NCI-H1092 (cell line): ENCODE results near the gene ALX4.

ENCODE experiments used
- DNase-seq: peaks from one replicate; lab custom pipeline; 2025; lab: John Stamatoyannopoulos, UW

The ALX4 gene

DNA sequence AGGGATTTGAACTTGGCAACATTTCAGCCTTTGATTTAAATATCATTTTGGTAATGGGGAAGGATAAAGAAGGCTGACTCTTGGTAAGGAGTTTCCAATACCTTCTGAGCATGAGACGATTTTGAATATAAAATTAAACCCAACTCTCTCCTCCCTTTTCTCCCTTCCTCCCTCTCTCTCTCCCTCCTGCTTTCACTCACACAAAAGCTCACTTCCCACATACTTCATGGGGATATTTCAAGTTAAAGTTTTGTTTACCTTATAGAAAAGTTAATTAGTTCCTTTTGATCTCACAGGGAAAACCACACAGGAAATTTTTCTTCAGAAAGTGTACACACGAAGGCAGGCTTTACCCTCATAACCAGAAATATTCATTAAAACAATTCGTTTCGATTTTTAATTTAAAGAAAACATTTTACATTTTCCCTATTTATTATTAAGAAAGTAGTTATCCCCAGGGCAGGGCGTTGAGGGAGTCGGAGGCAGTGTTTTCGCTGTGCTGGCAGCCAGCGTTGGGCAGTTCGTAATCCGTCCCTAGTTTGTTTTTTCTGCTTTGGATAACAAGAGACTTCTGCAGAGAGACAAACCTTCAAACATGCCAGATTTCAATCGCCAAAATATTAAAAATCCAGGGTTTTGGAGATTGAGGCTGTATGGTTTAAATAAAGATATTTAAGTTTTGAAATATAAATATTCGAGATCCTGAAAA lies 25.3 kb upstream of the ALX4 start:
- no peak for DNase-seq

DNA sequence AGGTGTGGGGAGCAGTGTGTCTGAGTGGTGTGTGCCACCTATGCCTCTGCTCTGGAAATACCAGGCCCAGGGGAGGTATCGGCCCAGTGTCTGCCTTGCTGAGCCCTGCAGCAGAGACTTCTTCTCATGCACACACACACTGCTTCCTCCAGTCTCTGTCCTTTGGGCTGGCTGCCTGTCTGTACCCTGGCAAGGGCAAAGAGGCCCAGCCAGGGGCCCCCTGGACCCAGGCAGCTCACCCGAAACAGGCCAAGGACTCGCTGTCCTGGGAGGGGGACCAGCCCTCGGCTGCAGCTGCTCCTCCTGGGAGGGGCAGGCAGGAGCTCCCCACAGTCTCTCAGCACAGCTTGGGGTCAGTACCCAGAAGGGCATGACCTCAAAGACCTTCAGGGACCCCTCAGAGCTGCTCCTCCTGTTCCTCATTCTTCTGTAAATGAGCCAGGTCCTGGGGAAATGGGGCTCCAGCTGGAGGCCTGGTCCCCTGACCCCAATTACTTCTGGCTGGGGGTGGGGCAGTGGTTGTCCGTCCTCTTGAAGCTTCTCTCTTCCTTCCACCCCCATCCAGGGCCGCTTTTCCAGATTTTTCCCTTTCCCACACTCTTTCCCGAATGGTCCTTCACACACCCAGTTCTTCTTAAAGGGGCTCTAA lies 24.5 kb upstream of the ALX4 start:
- no peak for DNase-seq

DNA sequence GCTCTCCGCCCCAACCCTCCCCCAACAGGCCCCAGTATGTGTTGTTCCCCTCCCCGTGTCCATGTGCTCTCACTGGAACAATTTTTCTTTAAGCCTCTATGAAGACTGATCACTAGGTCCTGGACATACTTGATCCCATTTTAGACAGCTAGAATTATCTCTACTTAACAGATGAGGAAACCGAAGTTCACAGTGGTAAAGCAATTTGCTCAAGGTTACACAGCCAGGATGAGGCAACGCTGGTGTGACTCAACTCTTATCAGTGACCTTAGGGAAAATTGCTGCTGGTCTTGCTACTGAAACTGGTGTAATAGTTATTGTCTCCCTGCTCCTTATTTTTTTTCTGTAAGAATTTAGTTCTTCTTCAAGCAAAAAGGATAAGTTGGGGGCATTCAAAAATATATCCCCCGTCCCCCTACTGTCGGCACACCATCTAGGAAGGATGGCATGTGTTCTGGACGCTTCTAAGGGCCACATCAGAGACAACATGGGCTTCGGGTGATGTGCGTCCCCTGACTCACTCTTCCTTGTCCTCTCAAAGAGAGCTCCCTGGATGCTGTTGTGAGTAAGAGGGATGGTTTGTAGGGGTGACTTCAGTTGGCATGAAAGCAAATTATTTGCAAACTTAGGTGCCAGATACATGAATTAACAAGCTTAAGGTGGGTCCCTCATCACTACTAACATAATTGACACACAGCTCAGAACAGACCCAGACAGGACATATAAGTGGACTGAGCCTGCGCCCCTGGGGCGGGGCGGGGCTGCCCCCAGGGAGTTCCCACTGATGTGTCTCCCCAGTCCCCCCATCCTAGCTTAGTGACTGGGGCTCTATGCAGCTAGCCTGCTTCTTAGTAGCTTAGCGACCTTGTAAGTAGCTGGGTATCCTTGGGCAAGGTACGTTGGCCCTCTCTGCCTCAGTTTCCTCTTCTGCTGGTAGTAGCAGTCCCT lies 23.6 kb upstream of the ALX4 start:
- DNase-seq: no peak

DNA sequence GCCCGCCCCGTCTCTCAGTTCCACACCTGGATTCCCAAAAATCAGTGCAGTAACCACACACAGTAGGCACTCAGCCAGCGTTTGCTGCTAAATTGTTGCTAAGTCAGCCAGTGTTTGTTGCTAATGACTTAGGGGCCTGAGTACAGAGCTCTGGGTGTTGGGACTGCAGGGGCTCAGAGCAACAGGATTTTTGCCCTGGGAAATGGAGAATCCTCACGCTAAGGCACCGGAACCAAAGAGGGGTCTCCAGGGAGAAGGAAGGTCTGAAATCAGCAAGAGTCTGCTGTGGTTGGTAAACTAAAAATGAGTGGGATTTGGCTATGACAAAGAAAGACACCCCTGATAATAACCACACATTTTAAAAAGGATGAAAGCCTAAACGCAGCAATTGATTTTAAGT lies 22.7 kb upstream of the ALX4 start:
- DNase-seq: no peak

DNA sequence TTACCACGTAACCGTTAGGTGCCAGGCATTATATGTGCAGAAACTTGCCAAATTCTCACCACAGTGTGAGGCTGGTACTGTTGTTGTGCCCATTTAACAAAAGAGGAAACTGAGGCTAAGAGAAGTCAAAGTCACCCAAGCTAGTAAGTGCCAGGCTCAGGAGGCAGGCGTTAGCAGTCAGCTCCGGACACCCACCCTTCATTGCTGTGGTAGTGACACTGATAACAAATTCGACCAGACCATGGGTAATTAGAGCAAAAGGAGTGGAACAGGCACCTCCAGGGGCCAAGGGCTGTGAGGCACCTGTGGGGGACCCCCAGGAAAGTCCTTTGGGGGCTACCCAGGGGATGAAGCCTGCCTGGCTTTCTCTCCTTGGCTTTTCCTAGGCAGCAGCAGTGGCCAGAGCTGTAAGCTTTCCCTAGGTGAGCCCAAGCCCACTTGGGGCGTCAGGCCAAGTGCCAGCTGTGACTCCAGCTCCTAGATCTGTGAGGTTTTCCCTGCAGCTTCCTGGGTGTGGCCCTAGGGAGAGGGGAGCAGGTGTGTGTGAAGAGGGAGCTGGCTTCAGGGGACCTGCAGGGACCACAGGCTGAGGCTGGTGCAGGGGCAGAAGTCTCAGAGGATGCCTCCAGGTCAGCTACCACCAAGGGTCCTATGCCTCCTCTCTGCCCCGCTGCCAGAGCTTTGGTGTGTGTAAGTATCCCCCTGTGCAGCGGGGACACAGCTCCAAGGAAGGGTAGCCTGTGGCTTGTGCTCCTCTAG lies 19.7 kb upstream of the ALX4 start:
- DNase-seq: peak; percentile 29

DNA sequence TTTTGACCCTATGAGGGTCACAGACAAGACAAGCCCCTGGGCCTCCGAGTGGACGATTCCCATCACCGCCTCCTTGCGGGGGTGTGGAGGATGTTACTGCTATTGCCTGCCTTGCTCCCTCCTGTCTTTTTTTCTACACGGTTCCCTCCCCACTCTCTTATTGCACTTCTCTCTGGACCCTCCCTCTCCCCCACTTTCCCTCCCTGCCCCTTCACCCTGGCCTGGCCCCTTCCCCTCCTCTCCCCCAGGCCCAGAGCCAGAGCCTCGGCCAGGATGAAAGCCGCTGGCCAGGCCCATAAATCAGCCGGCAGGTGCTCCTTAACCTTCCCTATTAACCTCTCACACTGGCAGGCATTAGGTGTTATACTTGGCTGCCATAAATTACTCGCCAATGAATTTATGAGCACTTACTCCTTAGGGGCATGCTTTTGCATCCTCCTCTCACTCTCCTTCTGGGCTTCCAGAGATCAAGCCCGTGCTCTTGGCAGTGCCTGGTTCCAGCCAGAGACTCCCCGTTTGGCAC lies 18.3 kb upstream of the ALX4 start:
- no peak for DNase-seq

DNA sequence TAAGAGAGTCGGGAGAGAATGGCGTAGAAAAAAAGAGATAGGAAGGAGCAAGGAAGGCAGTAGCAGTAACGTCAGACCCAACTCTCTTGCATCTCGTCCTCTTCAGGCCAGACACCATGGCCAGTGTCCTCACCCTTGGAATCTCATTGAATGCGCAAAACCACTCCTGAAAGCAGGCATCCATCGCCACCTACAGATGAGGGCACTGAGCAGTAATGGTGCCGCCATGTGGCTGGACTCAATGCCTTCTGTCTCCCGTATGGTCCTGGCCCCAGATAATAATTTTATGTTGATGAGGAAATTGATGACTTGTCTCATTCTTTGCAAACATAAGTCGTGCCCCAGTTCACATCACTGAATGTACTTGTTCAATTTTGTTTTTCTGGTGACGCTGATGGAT lies 17.8 kb upstream of the ALX4 start:
- no peak for DNase-seq

DNA sequence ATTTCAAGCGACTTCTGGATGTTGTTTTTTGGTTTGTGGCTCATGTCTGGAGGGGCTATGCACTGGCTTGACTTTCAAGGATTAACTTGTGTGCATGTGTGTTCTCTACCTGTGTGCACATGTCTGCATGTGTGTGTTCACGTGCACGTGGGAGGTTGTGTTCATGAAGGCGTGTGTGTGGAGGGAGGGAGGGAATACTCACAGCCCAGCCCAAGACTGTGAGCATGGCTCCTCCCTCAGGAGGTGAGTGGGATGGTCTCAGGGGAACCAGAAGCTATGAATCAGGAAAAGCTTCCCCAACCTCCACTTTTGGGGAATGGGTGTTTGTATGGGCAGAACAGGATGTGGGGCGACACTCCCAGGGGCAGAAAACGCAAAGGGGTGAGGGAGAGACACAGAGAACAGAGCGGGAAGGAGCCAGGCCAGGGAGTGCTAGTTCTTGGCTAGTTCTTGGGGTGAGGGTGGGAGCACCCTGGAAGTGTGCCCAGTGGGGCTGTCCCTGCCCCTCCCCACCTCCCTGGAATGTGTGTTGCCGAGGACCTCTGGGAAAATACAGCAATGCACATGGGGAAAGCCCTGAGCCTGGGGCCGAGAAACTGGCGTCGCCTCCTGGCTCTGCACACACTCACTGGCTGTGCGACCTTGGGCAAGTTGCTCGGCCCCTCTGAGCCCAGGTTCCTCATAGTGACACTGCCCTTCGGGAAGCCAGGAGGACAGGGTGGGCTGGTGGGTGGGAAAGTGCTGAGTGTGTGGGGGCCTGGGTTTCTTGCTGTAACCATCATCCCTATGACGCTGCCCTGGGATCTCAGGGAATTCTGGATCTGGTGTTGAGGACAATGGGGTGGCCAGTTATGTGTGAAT lies 16.9 kb upstream of the ALX4 start:
- no peak for DNase-seq

DNA sequence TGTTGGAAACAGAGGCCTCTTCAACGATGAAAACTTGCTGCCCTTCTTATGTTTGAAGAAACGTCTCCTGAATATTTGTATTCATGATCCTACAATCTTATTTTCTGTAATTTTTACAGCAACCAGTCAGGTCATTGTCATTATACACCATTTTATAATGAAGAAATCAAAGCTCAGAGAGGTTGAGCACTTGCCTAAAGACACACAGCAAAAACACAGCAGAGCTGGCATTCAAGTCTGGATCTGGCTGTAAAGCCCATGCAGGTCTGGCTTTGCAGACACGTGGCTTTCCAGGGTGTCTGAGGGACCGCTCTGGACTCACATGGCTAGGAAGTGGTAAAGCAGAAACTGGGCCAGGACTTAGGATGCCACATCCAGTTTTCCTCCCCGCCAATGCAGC lies 15.8 kb upstream of the ALX4 start:
- DNase-seq: no peak

DNA sequence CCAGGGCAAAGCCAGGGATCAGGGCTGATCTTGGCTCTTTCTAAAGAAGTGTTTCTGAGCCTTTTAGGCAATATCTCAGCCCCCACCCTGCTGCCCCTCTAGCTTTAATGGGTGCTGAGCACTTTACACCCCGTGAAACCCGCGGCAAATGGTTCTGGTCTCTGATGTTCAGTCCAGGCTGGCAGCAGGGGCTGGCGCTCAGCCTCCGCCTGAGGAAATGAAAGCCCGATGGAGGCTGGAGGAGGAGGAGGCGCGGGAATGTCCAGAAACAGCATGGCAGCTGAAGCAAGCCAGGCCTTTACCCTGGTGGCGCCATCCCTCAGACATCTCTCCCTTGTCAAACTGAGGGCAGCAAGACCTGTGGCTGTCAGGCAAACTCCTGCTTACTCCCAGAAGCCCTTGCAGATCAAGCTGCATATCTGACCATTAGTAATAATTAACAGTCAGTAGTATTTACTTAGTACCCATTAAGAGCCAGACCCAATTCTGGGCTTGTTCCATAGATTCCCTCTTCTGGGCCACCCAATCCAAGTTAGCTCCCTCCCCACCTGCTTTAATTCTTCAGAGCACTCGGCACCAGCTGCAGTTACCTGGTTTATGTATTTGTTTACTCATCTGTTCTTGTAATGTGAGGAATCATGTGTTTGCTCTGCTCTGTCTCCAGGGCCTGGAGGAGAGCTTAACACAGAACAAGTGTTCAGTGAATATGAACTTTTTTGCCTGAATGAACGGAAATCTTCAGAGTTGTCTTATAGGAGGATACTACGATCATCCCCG lies 15.0 kb upstream of the ALX4 start:
- DNase-seq: peak; percentile 16

DNA sequence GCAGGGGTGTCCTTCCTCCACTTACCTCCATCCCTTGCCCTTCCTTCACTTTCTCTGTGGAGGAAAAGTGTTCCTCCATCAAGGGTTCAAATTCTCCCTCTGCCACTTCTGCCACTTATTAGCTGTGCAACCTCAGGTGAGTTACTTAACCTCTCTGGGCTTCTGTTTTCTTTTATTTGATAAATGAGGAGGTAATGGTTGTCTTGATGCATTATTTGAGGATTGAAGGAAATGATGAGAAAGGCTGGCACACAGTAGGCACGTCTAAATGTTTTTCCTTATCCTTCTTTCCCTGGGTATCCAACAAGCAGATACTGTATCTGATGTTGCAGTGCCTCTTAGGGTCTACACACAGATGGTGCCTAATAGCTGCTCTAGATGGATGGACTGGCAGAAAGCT lies 14.3 kb upstream of the ALX4 start:
- no peak for DNase-seq

DNA sequence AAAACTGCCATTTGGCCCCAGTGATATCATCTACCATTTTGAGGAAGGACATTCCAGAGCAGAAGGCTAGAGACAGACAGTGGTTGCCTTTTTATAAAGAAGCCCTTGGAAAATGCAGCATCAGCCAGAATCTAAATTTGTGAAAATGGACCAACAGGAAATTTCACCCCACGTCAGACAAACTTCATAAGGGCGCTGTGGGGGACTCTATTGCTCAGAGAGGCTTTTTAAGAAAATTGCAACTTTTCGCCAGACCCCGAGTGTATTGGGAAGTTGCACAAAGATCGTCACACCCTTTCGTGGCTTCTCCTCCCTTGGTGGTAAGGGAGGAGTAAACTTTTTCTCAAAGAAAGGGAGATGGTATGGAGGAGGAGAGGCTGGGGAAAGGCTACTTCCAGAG lies 12.3 kb upstream of the ALX4 start:
- no peak for DNase-seq

DNA sequence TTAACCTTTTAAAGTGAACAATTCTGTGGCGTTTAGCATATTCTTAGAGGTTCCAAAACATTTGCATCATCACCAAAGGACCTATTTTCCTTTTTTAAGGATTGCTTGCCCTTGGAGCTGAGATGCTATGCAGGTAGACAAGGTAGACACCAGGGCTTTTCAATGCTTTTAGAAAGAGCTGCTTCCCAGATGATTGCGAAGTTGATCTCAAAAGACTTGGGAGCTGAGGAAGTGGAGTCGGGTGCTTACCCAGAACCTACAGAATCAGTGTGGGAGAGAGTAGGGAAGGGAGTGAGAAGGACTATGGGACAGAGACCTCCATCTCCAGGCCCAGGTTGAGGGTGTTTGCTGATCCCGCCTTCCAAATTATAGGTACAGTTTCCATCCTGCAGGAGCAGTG lies 11.1 kb upstream of the ALX4 start:
- no peak for DNase-seq

DNA sequence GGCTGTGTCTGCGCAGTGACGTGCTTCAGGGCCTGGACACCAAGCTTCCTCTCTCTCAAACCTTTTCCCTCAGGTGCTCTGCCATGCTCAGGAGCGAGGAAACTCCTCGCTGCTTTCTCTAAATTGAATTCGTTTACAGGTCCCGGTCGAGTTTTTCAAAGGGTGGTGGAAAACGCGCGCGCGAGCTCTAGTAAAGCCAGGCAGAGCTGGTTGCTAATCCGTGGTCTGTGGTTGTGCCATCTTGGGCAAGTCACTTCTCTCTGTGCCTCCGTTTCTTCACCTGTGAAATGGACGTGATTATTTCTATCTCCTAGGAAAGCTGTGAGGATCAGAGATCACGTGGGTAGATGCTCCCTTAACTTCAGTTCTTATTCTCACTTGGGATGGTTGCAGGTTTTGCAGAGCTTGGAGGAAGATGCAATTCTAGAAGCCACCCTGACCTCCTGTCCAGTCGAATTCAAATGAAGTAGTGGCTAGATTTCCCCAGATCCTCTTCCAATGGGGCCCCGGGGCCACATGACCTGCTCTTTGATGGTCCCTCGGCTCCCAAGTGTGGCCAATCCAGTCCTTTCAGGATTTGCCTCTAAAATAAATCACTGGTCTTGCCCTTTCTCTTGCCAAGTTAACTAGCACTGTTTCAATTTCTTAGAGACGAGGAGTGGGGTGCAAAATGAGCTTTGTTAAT lies 10.5 kb upstream of the ALX4 start:
- DNase-seq: no peak

DNA sequence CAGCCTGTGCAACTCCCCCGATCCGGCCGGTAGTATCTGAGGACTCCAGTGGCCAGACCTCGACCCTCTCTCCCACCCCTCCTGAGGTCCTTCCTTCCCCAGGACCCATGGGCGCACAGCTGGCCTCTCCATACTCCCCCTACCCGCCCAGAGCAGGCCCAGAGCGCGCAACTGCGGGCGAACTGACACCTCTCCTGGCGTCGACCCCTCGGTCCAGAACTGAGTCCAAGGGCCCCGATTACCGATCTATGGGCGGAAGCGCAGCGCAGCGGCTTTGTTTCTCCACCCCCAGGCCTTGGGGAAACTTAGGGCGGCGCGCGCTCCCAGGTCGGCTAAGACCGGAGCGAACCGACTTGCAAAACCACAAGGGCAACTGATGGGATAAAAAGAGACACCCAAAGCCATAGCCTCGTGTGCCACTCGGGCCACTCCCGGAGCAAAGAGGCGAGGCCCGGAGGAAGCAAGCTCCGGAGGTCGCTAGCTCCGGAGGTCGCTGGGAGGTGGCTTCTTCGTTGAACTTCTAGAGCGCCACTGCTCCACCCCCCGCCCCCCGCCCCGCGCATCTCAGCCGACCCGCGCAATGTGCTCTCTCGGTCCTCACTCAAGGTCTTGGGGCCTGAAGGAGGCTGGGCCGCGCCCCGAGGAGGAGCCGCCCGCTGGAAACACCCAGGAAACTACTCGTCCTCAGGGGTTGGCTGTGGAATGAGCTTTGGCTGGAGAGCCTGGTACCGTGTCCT lies 9.8 kb upstream of the ALX4 start:
- DNase-seq: no peak

DNA sequence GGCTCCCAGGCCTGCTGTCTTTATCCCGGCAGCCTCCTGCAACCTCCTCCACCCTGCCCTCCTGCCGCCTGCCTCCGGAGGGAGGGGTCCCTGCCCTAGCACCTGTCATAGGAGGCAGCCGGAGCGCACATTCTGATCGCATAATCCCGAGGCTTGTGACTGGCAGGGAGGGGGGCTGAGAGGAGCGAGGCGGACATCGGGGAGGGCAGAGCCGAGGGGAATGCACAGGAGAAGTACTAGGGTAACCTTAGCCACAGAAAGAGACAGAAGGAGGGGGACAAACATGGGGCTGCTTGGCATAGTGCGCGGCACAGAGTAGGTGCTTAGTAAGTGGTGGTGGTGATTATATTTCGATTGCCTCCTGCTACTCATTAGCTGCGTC lies 9.2 kb upstream of the ALX4 start:
- no peak for DNase-seq

DNA sequence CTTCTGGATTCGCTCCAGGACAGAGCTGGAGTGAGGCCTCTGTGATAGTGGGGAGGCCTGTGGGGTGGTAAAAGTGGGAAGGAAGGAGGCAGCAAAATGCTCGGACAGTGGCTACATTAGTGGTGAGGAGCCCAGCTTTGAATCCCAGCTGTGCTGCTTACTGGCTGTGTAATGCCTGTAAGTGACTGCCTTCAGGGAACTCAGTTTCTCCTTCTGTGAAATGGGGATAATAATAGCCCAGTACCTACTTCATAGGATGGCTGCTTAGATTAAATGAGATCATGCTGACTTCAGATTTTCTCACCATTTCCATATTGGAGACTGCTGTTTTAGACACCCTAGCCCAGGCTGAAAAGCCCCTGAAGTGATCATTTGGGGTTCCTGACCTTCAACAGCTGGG lies 8.4 kb upstream of the ALX4 start:
- no peak for DNase-seq

DNA sequence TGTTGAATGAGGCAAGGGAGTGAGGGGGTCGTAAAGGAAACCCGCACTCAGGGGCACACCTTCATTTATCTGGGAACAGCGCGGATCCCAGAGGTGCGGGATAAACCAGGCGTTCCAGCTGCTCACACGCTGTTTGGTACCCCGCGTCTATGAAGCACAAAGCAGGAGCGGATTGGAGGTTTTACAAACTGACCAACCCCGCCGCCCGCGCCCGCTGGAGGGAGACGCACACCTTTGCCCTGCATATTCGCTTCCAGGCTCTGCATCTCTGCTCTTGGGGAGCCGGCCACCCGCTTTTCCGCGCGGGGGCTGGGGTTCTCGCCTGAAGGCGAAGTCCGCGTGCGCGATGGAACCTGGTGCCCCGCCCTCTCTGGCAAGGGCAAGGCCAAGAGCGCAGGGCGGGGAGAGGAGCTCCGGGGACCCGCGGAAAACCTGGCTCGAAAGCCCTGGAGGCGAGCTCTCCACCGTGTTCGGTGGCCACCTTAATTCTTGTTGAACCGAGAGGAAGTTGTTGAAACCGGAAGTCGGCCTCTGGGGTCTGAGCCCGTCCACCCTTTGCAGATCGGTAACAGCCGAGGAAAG lies 6.8 kb upstream of the ALX4 start:
- DNase-seq: peak; percentile 84
